CD1c-positive myeloid dendritic cell (primary cell): ENCODE results near the gene FCAMR.
A peak's percentile ranks its signal among the peaks of the same experiment; 100 is the strongest.

Experiments used
- DNase-seq: peaks from one replicate; pipeline ENCODE4 v3.0.0-alpha.2; 2016; ENCODE audit errors: extremely low spot score

FCAMR gene

DNA sequence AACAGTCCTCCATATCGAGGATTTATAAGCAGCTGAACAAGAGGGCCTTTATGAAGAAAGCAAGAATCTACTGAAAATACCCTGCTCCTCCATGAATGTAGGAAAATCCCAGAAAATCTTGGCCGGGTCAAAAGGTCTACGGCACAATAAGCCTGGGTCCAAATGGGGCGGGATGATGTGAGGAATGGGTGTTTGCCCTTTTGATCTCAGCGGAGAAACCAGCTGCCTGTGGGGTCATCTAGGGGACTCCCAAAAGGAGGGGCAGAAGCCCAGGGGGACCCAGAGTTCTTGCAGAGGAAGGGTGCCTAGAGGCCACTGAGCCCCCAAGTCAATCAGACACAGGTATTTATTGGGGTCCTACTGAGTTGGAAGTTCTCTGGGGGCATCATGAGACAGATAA lies 12.6 kb downstream of the FCAMR start:
- no peak for DNase-seq

DNA sequence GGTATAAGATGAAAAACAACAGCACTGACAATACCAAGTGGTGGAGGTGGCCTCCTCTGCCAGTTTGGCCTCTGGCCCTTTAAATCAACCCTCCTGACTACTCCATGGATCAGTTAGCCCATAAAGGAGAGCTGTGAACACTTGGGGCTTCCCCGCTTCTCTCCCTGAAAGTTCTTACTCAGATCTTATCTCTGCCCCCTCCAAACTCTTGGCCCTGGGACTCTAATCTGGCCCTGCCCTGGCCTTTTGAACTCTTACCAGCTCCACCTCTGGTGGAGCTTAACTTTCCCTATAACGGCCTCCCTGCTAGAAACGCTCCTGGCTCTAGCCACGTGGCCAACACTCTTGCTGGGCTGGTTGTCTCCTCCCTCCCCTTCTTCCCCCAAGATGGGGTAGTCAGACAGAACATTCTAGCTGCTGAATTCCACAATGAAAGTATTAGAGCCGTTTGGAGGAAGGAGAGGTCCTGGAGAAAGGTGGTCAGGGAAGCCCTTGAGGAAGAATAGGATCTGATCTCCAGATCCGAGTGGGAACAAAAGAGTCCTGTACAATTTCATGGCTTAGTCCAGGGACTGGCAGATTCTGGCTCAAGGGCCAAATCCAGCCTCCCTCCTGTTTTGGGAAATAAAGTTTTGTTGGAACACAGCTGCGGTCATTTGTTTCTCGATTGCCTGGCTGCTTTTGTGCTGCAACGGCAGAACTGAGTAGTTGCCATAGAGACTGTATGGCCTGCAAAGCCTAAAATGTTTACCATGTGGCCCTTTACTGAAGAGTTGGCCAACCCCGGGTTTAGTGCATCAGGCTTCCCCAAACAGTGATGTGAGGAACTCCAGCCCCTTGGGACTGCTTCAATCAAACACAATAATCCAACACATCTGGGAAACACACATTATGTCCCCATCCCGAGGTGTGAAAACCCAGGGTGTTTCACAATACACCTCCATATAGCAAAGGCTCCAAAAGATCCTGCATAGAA lies 14.5 kb downstream of the FCAMR start:
- no peak for DNase-seq

DNA sequence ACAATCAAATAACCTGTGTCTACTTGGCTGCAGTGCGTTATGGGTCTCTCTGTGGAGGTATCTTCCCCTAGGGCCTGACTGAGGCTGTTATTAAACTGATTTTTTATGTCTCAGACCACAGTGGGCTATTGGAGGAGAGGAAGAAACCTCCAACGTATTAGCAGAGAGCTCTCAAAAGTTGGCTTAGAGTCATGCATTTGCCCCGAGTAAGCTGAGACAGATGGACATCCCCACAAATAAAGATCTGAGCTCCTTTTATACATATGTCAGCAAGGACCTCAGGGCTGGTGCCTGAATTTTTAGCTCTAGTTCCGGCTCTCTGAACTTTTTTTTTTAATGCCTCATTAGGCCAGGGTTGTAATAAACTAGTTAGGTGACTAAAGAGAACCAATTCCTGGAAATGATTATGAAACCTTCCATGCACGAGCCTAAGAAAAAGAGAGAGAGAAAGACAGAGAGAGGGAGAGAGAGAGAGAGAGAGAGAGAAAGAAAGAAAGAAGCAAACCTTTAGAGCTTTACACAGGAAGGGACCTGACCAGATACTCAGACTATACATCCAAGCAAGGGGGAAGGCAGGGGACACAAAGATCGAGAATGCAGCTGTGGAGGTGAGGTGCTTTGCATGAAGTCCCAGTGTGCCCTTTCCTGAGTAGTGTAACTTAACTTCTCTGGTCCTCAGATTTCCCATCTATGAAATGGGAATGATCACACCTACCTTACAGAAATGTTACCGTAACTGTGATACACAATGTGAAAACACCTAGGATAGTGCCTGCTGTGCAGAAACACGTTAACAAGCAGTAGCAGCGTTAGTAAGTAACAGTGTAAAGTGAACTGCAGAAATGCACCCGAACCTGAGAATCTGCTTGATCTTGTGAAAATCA lies 15.6 kb downstream of the FCAMR start:
- DNase-seq = no peak

DNA sequence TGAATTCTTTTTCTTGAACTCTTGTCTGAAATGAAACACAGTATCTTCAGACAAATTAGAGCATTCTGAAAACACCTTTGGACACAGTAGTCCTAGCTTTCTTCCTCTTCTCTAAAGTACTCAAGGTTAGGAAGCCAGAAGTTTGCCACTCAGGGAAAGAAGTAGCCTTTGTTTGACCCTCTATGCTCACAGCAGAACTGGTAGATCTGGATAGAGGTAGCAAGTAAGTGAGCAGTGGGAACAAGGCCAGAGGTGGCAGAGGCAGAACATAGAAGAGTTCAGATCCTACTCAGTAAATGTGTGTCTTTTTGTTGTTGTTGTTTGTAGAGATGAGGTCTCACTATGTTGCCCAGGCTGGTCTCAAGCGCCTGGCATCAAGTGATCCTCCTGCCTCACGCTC lies 16.6 kb downstream of the FCAMR start:
- DNase-seq = no peak

DNA sequence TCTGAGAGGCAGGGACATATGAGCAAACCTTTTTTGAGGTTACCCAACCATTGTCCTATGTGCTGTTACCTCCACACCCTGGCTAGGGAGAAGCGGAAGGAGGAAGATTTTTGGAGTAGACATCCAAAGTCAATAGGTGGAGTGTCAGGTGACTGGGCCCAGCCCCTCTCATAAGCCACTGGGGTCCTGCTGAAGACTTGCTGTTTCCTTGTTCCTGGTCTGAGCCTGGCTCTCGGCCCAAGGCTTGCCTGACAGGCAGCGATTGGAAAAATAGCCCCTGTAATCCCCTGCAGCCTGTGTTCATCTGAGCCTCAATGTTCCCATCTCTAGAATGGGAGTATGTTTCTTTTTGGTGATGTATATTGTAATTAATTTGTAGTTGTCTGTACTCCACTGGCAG lies 17.1 kb downstream of the FCAMR start:
- no peak for DNase-seq

DNA sequence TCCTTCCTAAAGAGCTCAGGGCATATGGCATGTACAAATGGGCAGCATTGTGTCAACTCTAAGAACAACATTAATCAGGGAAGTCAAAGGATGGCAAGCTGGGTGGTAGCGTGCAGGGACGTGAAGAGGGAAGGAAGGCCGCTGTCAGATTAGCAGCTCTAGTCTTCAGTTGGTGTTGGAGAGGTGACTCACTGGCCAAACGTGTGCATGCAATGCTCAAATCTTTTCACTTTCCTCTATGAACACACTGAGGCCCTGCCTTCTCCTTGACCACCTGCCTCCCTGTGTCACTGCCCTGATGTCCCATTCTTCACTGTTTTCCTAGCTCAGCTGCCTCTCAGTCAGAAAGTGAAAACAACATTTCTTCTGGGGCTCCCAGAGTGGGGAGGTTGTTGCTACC lies 18.1 kb downstream of the FCAMR start:
- DNase-seq = peak; percentile 79

DNA sequence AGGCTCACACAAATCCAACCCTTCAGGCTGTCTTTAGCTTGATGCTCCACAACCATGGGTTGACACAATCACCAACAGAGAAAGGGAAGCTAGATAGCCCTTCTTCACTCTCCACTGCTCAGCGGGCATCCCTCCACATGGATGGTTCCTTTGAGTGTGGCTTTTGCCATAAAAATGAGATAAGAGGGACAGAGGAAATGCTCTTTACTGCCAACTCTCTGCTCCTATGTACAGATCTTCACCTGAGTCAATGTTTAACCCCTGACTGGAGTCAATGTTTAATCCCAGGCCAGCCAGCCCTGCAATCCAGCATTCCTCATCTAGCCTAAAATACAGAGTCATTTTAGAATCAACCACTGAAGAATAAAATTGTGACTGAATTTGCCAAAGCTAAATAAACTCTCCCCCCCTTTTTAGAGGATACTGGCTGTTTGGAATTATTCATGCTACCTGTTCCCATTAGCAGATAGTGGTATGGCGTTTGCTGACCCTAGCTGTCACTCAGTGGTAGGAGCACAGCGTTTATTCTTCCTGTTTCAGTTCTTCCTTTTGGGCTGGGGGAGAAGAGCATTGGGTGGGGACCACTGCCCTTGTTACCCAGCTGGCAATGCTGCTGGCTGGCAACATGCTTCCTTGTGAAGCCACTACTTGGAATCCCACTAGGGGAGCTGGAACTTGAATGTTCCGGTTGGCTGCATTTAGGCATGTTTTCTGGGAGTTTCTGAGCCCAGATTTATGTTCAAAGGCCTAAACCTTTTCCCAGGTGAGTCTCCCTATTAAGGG lies 18.8 kb downstream of the FCAMR start:
- no peak for DNase-seq

DNA sequence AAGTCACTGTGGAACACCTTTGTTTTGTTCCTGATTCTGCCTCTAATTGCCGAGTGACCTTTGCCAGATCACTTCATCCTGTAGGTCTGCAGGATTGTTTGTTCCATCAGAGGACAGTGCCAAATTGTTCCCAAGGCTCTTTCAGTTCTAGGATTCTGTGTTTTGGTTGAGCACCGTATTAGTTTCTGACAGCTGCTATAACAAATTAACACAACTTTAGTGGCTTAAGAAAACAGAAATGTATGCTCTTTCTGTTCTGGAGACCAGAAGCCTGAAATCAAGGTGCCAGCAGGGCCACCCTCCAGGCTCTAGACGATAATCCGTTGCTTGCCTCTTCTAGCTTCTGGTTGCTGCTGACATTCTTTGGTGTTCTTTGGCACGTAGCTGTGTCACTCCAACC lies 20.6 kb downstream of the FCAMR start:
- no peak for DNase-seq

DNA sequence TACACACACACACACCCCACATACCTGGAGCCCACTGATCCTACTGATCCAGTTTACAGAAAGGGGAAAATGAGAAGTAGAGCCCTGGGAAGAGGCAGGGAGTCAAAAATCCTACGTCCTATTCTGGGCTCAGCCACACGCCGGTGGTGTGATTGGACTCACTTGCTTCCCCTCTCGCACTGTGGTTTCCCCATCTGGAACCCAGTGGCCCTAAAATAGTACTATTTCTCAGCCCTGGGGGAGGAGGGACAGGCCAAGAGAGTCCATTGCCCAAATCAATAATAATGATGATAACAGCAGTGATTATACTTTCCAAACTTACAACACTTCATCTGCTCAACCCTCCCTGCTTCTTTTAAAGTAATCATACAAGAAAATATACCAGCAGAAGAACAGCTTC lies 21.1 kb downstream of the FCAMR start:
- peak; percentile 61 for DNase-seq

DNA sequence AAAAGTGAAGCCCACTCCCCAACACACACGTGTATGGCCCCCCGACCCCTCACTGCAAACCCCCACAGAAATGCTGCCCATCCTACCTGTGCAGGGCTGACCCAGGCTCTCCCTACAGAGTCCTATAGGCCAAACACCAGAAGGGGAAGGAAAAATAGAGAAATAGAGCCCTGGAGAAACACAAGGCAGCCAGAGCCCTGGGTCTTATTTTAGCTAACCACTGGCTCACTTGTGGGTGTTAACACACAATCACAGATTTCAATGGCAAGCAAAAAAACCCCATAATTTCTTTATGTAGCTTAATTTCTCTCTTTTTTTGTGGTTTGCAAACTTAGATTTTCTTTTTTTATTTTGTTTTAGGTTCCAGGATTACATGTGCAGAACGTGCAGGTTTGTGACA lies 23.0 kb downstream of the FCAMR start:
- DNase-seq = no peak

DNA sequence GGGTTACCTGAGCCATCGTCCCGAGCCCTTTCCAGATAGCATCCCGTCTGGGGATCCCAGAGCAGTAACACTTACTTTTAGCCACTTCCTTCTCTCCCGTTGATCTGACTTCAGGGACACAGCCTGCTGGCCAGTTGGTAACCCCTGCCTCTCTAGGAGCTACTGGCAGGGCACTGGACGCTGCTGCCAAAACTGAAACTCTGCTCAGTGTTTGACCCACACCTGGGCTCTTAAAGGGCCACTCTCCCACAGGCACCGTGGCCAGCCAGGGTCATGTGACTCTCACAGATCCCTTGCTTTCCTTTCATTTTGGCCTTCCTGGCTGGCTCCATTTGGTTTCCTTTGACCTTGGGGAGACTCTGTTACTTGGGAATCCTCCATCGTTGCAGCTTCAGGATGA lies 24.0 kb downstream of the FCAMR start, which contains the start of gene PIGR:
PIGR (minus strand) TSS at position 206 of the 400 bp plus-strand sequence. CDS start 5,935 bp downstream, outside the sequence.
- no peak for DNase-seq

DNA sequence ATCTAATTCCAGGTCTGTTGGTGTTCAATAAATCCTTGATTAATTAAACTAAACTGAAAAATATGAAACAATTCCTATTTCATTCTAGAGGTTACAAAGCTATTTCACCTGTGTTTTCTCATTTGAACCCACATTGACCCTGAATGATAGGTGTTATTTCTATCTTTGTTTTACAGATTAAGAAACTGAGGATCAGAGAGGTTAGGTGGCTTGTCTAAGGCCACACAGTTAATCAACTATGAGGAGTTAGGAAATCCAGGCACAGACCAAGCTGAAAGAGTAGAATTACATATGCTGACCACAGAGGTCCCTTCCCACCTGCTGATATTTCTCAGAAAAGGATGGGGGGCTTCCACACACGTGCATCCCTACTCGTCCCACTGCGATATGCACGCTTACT lies 24.5 kb downstream of the FCAMR start:
- DNase-seq = no peak

DNA sequence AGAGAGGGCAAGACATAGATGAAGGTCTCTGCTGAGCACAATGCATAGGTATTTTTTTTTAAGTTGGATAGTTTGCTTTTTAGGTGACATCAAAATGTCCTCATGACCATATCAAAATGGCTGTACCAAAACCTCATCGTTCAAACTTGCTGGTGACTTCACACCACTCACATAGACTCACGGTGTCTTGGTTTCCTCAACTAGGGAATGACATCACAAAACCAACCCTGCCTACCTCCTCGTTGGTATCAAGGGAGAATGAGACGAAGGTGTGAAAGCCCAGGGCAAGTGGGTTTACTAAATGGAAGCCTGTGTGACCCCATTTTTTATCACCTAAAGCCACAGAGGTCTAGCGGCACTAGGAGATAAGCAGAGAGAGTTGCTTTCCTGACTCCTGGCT lies 25.6 kb downstream of the FCAMR start:
- DNase-seq = no peak

DNA sequence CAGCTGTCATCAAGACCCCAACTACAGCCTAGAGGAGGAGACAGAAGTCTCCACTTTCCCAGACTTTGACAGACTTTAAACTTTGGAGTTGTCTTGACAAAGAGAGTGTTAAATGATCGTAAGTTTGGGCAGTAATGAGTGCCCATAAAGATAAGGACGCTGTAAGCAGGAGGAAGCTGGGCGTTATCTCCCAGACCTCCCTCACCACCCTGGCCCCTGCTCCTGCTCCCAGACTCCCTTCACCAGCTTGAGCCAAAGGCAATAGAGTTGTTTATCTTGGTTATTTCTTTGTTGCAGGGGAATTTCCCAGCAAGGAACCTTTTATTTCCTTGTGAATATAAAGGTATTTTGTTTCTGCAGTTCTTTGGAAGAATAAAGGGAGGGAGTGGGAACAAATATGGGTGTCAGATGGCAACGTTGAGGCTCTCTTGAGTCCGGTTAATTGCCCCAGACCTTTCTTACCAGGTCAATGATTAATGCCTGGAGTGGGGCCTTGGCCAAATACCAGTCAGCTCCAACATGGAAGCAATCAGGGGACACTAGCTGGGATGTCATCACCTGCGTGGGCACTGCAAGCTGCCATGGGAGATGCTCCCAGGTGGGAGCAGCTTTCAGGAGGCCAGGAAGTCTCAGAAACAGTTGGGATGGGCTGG lies 28.4 kb downstream of the FCAMR start:
- no peak for DNase-seq

DNA sequence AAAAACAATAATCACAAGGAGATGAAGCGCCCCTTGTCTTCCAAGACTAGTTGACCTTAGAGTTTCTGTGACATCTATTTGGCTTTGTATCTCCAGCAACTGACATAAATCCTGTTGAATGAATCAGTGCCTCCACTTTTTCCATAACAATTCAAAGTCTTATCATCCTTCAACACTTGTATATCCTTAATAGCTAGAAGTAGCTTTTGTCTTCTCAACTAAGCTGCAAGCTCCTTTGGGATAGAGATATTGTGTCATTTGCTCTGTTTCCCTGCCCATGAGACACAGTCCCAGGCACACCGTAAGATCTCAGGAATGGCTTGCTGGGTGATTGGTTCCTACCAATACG lies 29.7 kb downstream of the FCAMR start:
- no peak for DNase-seq

DNA sequence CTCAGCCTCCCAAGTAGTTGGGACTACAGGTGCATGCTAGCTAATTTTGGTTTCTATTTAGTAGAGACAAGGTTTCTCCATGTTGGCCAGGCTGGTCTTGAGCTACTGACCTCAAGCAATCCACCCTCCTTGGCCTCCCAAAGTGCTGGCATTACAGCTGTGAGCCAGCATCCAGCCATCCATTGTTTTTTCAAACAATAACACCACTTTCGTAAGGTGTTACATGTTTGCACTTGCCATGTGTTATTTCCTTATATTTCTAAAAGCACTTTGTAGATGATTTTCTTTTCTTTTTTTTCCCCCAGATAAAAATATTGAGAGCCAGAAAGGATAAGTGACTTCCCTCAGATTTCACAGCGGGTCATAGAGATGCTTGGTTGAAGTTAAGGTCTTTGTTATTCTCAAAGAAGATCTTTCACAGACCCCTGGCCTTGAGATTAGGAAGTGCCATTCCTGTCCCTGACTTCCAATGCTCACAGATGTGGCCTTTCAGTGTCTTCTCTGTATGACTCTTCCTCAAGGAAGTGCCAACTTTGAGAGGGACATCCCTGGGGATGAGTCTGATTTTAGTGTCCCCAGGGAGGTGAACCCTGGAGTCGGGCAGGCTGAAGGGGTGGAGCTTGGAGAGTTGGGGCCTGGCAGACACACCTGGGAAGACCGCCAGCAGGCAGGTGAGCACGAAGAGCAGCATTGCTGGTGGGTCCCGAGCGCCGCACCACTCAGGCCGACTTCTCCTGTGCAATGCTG lies 30.2 kb downstream of the FCAMR start:
- no peak for DNase-seq

DNA sequence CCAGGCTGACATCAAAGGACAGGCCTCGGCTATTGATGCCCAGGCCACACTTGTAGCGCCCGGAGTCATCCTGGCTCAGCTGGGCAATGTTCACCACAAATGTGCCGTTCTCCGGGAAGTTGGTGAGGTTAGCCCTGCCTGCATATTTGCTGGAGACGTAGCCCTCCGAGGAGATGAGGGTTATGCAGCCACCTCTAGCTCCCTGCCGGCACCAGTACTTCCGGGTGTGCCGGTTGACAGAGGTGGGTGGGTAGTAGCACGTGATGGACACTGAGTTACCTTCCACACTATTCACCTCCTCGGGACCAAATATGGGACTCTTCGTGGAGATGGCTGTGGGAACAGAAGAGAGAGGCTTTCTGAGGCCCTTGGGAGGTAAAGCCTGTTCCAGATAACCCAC lies 31.1 kb downstream of the FCAMR start:
- DNase-seq = no peak

DNA sequence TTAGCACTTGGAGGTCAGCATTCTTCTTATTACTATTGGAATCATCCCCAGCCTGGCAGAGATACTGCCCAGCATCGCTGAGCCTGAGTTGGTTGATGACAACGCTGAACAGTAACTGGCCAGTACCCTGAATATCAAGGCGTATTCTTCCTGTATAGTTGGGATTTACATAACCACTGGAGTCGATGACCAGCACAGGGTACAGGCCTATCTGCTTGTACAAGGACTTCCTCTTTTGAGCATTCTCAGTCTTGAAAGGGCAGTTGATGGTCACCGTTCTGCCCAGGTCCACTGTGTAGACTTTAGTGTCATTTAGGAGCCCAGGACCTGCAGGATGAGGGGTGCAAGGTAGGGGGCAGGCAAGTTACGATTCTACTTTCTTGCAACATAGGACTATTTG lies 32.8 kb downstream of the FCAMR start:
- peak; percentile 41 for DNase-seq

DNA sequence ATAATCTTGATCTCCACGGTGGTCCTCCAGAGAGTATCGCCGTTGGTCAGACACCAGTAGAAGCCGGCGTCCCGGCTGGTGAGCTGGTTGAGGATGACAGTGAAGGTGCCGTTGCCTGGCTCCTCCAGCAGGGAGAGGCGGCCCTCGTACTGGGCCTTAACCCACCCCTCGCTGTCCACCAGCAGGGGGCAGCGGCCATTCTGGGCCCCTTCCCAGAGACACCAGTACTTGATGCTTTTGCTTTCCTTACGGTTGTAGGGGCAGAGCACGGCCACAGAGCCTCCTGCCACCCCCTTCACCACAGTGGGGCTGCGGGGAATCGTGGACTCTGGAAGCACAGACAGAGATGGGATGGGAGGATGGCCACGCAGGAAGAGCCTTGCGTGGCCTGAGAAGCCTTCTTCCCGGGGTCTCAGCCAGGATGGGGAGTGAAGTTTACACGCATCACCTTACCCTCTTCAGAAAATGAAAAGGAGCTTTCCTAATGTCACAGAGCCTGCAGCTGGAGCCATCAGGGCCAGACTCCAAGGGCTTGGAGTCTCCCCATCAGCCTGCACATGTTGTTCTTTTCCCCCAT lies 34.7 kb downstream of the FCAMR start:
- peak; percentile 61 for DNase-seq

DNA sequence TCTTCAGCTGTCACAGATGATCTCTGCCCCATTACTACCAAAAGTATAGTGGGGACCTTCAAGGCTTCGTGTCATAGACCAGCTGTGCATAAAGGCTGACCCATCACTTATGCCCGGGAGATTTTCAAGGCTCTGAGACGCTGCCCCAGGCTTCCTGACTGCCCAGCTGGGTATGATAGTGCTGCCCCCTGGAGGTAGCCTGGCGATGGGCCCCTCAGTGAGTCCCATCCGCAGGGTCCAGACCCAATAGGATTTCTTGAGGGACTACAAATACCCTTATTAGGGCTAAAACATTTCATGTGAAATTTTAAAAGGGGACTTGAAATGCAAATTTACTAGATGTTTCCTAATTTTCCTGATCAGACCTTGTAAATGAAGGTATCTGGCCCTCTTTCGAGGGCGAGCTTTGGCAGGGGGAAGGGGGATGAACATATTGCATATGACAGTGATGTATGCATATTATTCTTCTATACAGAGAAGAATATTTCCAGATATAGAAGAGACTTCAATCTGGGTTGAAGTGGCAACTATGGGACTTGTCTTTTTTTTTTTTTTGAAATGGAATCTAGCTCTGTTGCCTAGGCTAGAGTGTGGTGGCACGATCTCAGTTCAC lies 36.8 kb downstream of the FCAMR start:
- peak; percentile 68 for DNase-seq
